ENCODE results near the gene CAMTA1.

DNA sequence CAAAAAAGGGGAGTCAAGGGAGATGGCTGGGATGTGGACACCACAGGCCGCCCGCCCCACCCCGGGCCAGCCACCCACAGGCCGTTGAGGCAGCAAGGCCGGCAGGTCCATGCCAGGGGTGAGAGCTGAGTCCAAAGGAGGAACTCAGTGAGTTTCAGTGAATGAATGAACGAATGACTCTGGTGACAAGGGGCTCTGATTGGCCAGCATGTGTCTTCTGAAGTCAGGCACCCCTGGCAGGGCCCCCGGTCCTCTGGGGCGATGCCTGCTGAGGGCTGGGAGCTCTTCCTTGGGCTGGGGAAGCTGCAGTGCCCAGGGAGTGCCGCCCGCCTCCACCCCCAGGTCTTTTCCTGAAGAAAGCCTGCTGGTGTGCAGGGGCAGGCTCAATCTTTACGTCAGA, 749.8 kb downstream of the CAMTA1 start:
- no peak for TF ChIP-seq ZNF274 (IDR thresholded peaks at IDR 0.05; ENCODE audit: low read depth, low read length)
- TF ChIP-seq FOSL1 (IDR thresholded peaks at IDR 0.05; ENCODE audit: low read depth) = no peak

Measured in HCT116 (cell line).